ENCODE measurements around the gene CBLN3. TPM values are rescaled to one million over a fixed set of nuclear protein-coding genes. Genes with fewer than 3 reads are reported as not detected.

Gene CBLN3
- total RNA-seq, 1 experiment from 2014 or later = 0.94 TPM

GRCh38 chr14:24394275-24394674, 35.2 kb downstream of the CBLN3 start:
- CTCF ChIA-PET = no interaction called here
- Mint-ChIP-seq H3K4me1 (peaks cover 36% of the 10 kb centered on the region), H3K27me3 (ENCODE audit: low read depth) (peaks cover 7% of the 10 kb centered on the region), H3K36me3 (no peaks in the 10 kb centered on the region), H3K9me3 (no peaks in the 10 kb centered on the region), H3K4me3 (no peak overlapping the region), H3K27ac (no peak overlapping the region)
- POLR2A ChIA-PET = no interaction called here
- DNase-seq (ENCODE audit: low spot score) (no peak), ATAC-seq (no peak)
- no peak for TF ChIP-seq IRF1 (CRISPR knock-in tag; IDR thresholded peaks at IDR 0.05)
- TF ChIP-seq ZNF281 (CRISPR knock-in tag; IDR thresholded peaks at IDR 0.05) = no peak
- no peak for TF ChIP-seq ZNF263 (CRISPR knock-in tag; IDR thresholded peaks at IDR 0.05; ENCODE audit: low read depth)
- no peak for TF ChIP-seq ZBTB21 (CRISPR knock-in tag; IDR thresholded peaks at IDR 0.05; ENCODE audit: borderline replicate concordance)
- no peak for TF ChIP-seq E2F5 (CRISPR knock-in tag; IDR thresholded peaks at IDR 0.05)
- TF ChIP-seq AFF4 (CRISPR knock-in tag; IDR thresholded peaks at IDR 0.05; ENCODE audit: borderline replicate concordance) = no peak
- TF ChIP-seq ARID4B (CRISPR knock-in tag; IDR thresholded peaks at IDR 0.05; ENCODE audit: borderline replicate concordance) = no peak
- no peak for TF ChIP-seq ATF6 (CRISPR knock-in tag; IDR thresholded peaks at IDR 0.05)
- no peak for TF ChIP-seq TCF7 (CRISPR knock-in tag; IDR thresholded peaks at IDR 0.05; ENCODE audit: low read depth)
- TF ChIP-seq TEAD4 (CRISPR knock-in tag; IDR thresholded peaks at IDR 0.05) = no peak
- TF ChIP-seq JUN (CRISPR knock-in tag; IDR thresholded peaks at IDR 0.05) = no peak
- no peak for TF ChIP-seq USF1 (CRISPR knock-in tag; IDR thresholded peaks at IDR 0.05)
